T47D (cell line): ENCODE results near the gene PCDH1.
A peak's percentile ranks its signal among the peaks of the same experiment; 100 is the strongest.
"Not testable (repeated sequence)": the region's sequence is repeated elsewhere in the genome, so short reads cannot be mapped to it uniquely, and the experiment has no call there.

Experiments used
- DNase-seq, 2 experiments: peaks; one replicate each; pipeline versions ENCODE4 v3.0.0 to v3.0.0-alpha.2; 2011 to 2012; ENCODE audit warnings: low read depth in 1 of 2, low spot score in 1 of 2
- JUND ChIP-seq: IDR thresholded peaks from 2 replicates; pipeline ENCODE4 v1.6.1; 2012; ENCODE audit warnings: low read depth
- in situ Hi-C: cut with HindIII; loops from 2 replicates; pipeline ENCODE4 v1.10.0; 2016; ENCODE audit warnings: low sequenced_read_pairs, low pct_unique_long_range_greater_than_20kb

Gene PCDH1

GRCh38 chr5:141910271-141910673 lies 32.1 kb upstream of the PCDH1 start:
- no peak for TF ChIP-seq JUND
- peak in 1 of 2 experiments; percentile 65 for DNase-seq
- in situ Hi-C loops, result no loop called here

GRCh38 chr5:141909212-141909611 lies 31.0 kb upstream of the PCDH1 start:
- no peak for DNase-seq
- no peak for TF ChIP-seq JUND
- in situ Hi-C loops, result no loop called here

- in situ Hi-C loops, result no loop called here
- DNase-seq, result no peak
- no peak for TF ChIP-seq JUND
Measured at GRCh38 chr5:141908796-141909195, 30.6 kb upstream of the PCDH1 start.

GRCh38 chr5:141906972-141907371 lies 28.8 kb upstream of the PCDH1 start:
- TF ChIP-seq JUND, result no peak
- no peak for DNase-seq
- in situ Hi-C loops, result no loop called here

- no peak for DNase-seq
- no peak for TF ChIP-seq JUND
- in situ Hi-C loops, result no loop called here
Measured at GRCh38 chr5:141906517-141906916, 28.3 kb upstream of the PCDH1 start.

- no peak for TF ChIP-seq JUND
- in situ Hi-C loops, result no loop called here
- DNase-seq, result no peak
Measured at GRCh38 chr5:141904551-141904950, 26.3 kb upstream of the PCDH1 start.

- no peak for TF ChIP-seq JUND
- no peak for DNase-seq
- in situ Hi-C loops, result no loop called here
Measured at GRCh38 chr5:141903261-141903660, 25.1 kb upstream of the PCDH1 start.

GRCh38 chr5:141902015-141902814 lies 24.0 kb upstream of the PCDH1 start:
- in situ Hi-C loops, result no loop called here
- TF ChIP-seq JUND, result no peak
- no peak for DNase-seq

GRCh38 chr5:141898448-141899049 lies 20.3 kb upstream of the PCDH1 start:
- in situ Hi-C loops, result no loop called here
- DNase-seq, result no peak
- no peak for TF ChIP-seq JUND

- TF ChIP-seq JUND, result no peak
- DNase-seq, result no peak
- in situ Hi-C loops, result no loop called here
Measured at GRCh38 chr5:141897425-141897824, 19.2 kb upstream of the PCDH1 start.

- in situ Hi-C loops, result not testable (repeated sequence)
Measured at GRCh38 chr5:141890429-141890828, 12.2 kb upstream of the PCDH1 start.

GRCh38 chr5:141889282-141889871 lies 11.2 kb upstream of the PCDH1 start:
- in situ Hi-C loops, result no loop called here
- TF ChIP-seq JUND, result no peak
- peak in 1 of 2 experiments; percentile 48 for DNase-seq

More at GRCh38 chr5:141890429-141890828, 12.2 kb upstream of the PCDH1 start:
- not testable (repeated sequence) for DNase-seq

- no peak for TF ChIP-seq JUND
- in situ Hi-C loops, result no loop called here
Measured at GRCh38 chr5:141883892-141884318, 5.7 kb upstream of the PCDH1 start.

More at GRCh38 chr5:141883892-141884318, 5.7 kb upstream of the PCDH1 start:
- DNase-seq, result no peak
